H9 (cell line): ENCODE data around the gene ZBTB20. TPM values are rescaled to one million over a fixed set of nuclear protein-coding genes. Genes with fewer than 3 reads are reported as not detected.

Experiments
- DNase-seq: peaks from one replicate; pipeline ENCODE4 v3.0.0-alpha.2; 2017
- H2AFZ ChIP-seq: one replicate; pipeline ENCODE4 v1.6.1; 2013; ENCODE audit warnings: mild to moderate bottlenecking, low read length, control low read depth, moderate library complexity
- H2AK5ac ChIP-seq: 2 replicates; pipeline ENCODE4 v1.6.1; 2013; ENCODE audit warnings: low read length, control low read depth, mixed read lengths; ENCODE audit not compliant: insufficient read length
- H2BK120ac ChIP-seq: one replicate; pipeline ENCODE4 v1.6.1; 2013; ENCODE audit warnings: low read depth, mild to moderate bottlenecking, low read length, control low read depth, inconsistent platforms; ENCODE audit not compliant: poor library complexity, severe bottlenecking
- H2BK12ac ChIP-seq: 2 replicates; pipeline ENCODE4 v1.6.1; 2013; ENCODE audit warnings: low read length, control low read depth, mixed read lengths, low read depth; ENCODE audit not compliant: insufficient read length
- H2BK15ac ChIP-seq: 2 replicates; pipeline ENCODE4 v1.6.1; 2013; ENCODE audit warnings: low read depth, low read length, control low read depth
- H2BK20ac ChIP-seq: one replicate; pipeline ENCODE4 v1.6.1; 2013; ENCODE audit warnings: low read depth, mild to moderate bottlenecking, low read length, control low read depth, inconsistent platforms; ENCODE audit not compliant: poor library complexity, severe bottlenecking
- H2BK5ac ChIP-seq: 2 replicates; pipeline ENCODE4 v1.6.1; 2013; ENCODE audit warnings: low read length, control low read depth, mixed read lengths; ENCODE audit not compliant: insufficient read length
- H3K14ac ChIP-seq: 2 replicates; pipeline ENCODE4 v1.6.1; 2013; ENCODE audit warnings: low read length, control low read depth; ENCODE audit not compliant: insufficient read depth
- H3K18ac ChIP-seq: 2 replicates; pipeline ENCODE4 v1.6.1; 2013; ENCODE audit warnings: low read depth, mild to moderate bottlenecking, mixed read lengths, low read length, control low read depth; ENCODE audit not compliant: insufficient read length
- H3K23ac ChIP-seq: 2 replicates; pipeline ENCODE4 v1.6.1; 2013; ENCODE audit warnings: low read length, control low read depth, mixed read lengths, low read depth; ENCODE audit not compliant: insufficient read length
- H3K23me2 ChIP-seq: 2 replicates; pipeline ENCODE4 v1.6.1; 2013; ENCODE audit warnings: low read depth, mild to moderate bottlenecking, mixed read lengths, low read length, control low read depth; ENCODE audit not compliant: insufficient read length, poor library complexity, severe bottlenecking
- H3K27ac ChIP-seq: 2 replicates; pipeline ENCODE4 v1.5.1; 2013; ENCODE audit warnings: low read length, control low read depth, mixed read lengths, low read depth; ENCODE audit not compliant: insufficient read length
- H3K27me3 ChIP-seq: 2 replicates; pipeline ENCODE4 v1.6.1; 2013; ENCODE audit warnings: low read length, control low read depth, inconsistent platforms; ENCODE audit not compliant: insufficient read depth
- H3K4ac ChIP-seq: 2 replicates; pipeline ENCODE4 v1.6.1; 2013; ENCODE audit warnings: low read depth, mild to moderate bottlenecking, control low read depth, inconsistent platforms, low read length, moderate library complexity
- H3K4me1 ChIP-seq: 2 replicates; pipeline ENCODE4 v1.6.1; 2013; ENCODE audit warnings: low read length, control low read depth, inconsistent platforms; ENCODE audit not compliant: insufficient read depth
- H3K4me2 ChIP-seq: 2 replicates; pipeline ENCODE4 v1.6.1; 2013; ENCODE audit warnings: low read length, control low read depth, mixed read lengths; ENCODE audit not compliant: insufficient read length, insufficient read depth
- H3K56ac ChIP-seq: 2 replicates; pipeline ENCODE4 v1.6.1; 2013; ENCODE audit warnings: low read depth, mild to moderate bottlenecking, mixed read lengths, low read length, control low read depth; ENCODE audit not compliant: insufficient read length
- H3K79me1 ChIP-seq: 2 replicates; pipeline ENCODE4 v1.6.1; 2013; ENCODE audit warnings: low read depth, mild to moderate bottlenecking, moderate library complexity, low read length, control low read depth, inconsistent platforms; ENCODE audit not compliant: insufficient read depth, poor library complexity, severe bottlenecking
- H3K79me2 ChIP-seq: 2 replicates; pipeline ENCODE4 v1.6.1; 2013; ENCODE audit warnings: low read length, control low read depth, inconsistent platforms; ENCODE audit not compliant: insufficient read depth
- H3K9ac ChIP-seq: 2 replicates; pipeline ENCODE4 v1.6.1; 2013; ENCODE audit warnings: low read length, control low read depth, mixed read lengths; ENCODE audit not compliant: insufficient read length; ENCODE audit errors: extremely low read depth
- H3K9me3 ChIP-seq: one replicate; pipeline ENCODE4 v1.6.1; 2013; ENCODE audit warnings: low read depth, low read length, inconsistent platforms; ENCODE audit not compliant: control insufficient read depth
- H3T11ph ChIP-seq: one replicate; pipeline ENCODE4 v1.6.1; 2013; ENCODE audit warnings: mild to moderate bottlenecking, low read length, control low read depth, inconsistent platforms
- H4K20me1 ChIP-seq: one replicate; pipeline ENCODE4 v1.6.1; 2013; ENCODE audit not compliant: control insufficient read depth, insufficient read length, insufficient read depth
- H4K5ac ChIP-seq: 2 replicates; pipeline ENCODE4 v1.6.1; 2013; ENCODE audit warnings: low read depth, mild to moderate bottlenecking, mixed read lengths, low read length, control low read depth; ENCODE audit not compliant: insufficient read length
- H4K8ac ChIP-seq: replicated peaks from 2 replicates; pipeline ENCODE4 v1.6.1; 2013; ENCODE audit warnings: low read length, control low read depth, mixed read lengths, low read depth; ENCODE audit not compliant: insufficient read length
- H4K91ac ChIP-seq: 2 replicates; pipeline ENCODE4 v1.6.1; 2013; ENCODE audit warnings: low read depth, mild to moderate bottlenecking, moderate library complexity, mixed read lengths, low read length, control low read depth; ENCODE audit not compliant: insufficient read length
- H3K27ac Mint-ChIP-seq, 3 experiments: 2 replicates in 2 of 3; 3 replicates in 1 of 3; pipeline ENCODE4 v1.8.0; 2020 to 2021; ENCODE audit warnings: mixed read lengths in 3 of 3, mild to moderate bottlenecking in 1 of 3, moderate library complexity in 1 of 3
- H3K27me3 Mint-ChIP-seq: 2 replicates; pipeline ENCODE4 v1.8.0; 2021; ENCODE audit warnings: low read depth, mild to moderate bottlenecking, moderate library complexity, mixed read lengths
- H3K36me3 Mint-ChIP-seq, 3 experiments: 2 replicates in 2 of 3; 3 replicates in 1 of 3; pipeline ENCODE4 v1.8.0; 2020 to 2021; ENCODE audit warnings: low read depth in 3 of 3, mixed read lengths in 3 of 3; ENCODE audit not compliant: insufficient read depth in 1 of 3
- H3K4me1 Mint-ChIP-seq, 2 experiments: 2 replicates each; pipeline ENCODE4 v1.8.0; 2020; ENCODE audit warnings: mixed read lengths in 2 of 2
- H3K4me3 Mint-ChIP-seq, 2 experiments: 2 replicates in 1 of 2; 3 replicates in 1 of 2; pipeline ENCODE4 v1.8.0; 2020 to 2021; ENCODE audit warnings: mild to moderate bottlenecking in 2 of 2, mixed read lengths in 2 of 2, moderate library complexity in 1 of 2
- H3K9me3 Mint-ChIP-seq, 2 experiments: 2 replicates in 1 of 2; 3 replicates in 1 of 2; pipeline ENCODE4 v1.8.0; 2020; ENCODE audit warnings: mild to moderate bottlenecking in 2 of 2, mixed read lengths in 2 of 2, moderate library complexity in 1 of 2
- WGBS: extraction: QIAGEN DNeasy Blood & Tissue Kit; methylation state at CpG from one replicate; pipeline ENCODE4 v1.1.7; 2013; ENCODE audit warnings: missing lambda C conversion rate, low lambda C conversion rate, mixed read lengths; ENCODE audit not compliant: insufficient read length; ENCODE audit errors: extremely low coverage; 5-methylcytosine and 5-hydroxymethylcytosine counted together
- total RNA-seq: library from RNA; stranded (reverse); gene quantifications from 2 replicates; pipeline ENCODE4 v1.2.1, GENCODE V29; 2021
- TF ChIP-seq, protein P1 (sequence below): fragments of 200-600 bp; sonication (generic); conservative IDR thresholded peaks from 3 replicates; pipeline ENCODE4 v1.8.0; 2021; ENCODE audit warnings: antibody characterized with exemption, mild to moderate bottlenecking

ZBTB20 gene
- total RNA-seq, 1 experiment from 2014 or later, result 0.70 TPM

DNA sequence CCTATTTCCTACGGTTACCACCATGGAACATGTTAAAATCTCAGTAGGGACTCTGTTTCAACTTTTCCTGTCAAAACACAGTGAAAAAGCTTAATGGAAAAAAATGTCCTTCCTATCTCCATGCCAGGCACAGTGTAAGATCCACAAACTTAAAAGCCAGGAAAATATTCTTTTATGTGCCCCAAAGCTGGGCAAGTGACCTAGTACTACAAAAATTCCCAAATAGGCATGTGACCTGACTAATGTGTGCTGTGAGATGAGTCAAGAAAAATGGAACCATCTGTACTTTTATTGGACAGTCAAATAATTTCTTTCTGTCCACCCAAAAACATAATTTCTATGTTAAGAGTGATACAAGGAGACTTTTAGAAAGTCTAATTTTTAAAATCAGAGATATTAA, 406.0 kb downstream of the ZBTB20 start:
- no peak overlapping the region for H3K4me3 Mint-ChIP-seq

More for the DNA sequence above, 406.0 kb downstream of the ZBTB20 start:
- no peak overlapping the region for H2BK15ac ChIP-seq
- H3K23me2 ChIP-seq, result no peaks in the 10 kb centered on the region
- no peak overlapping the region for H4K91ac ChIP-seq
- H3K14ac ChIP-seq, result no peak overlapping the region
- TF ChIP-seq, protein P1, sequence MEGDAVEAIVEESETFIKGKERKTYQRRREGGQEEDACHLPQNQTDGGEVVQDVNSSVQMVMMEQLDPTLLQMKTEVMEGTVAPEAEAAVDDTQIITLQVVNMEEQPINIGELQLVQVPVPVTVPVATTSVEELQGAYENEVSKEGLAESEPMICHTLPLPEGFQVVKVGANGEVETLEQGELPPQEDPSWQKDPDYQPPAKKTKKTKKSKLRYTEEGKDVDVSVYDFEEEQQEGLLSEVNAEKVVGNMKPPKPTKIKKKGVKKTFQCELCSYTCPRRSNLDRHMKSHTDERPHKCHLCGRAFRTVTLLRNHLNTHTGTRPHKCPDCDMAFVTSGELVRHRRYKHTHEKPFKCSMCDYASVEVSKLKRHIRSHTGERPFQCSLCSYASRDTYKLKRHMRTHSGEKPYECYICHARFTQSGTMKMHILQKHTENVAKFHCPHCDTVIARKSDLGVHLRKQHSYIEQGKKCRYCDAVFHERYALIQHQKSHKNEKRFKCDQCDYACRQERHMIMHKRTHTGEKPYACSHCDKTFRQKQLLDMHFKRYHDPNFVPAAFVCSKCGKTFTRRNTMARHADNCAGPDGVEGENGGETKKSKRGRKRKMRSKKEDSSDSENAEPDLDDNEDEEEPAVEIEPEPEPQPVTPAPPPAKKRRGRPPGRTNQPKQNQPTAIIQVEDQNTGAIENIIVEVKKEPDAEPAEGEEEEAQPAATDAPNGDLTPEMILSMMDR, result no peak
- no peak overlapping the region for H3T11ph ChIP-seq
- Mint-ChIP-seq H3K36me3 (no peaks in the 10 kb centered on the region), H3K27ac (no peak overlapping the region), H3K9me3 (no peaks in the 10 kb centered on the region), H3K4me1 (no peaks in the 10 kb centered on the region), H3K27me3 (no peaks in the 10 kb centered on the region)
- H3K4me1 ChIP-seq, result no peaks in the 10 kb centered on the region
- H3K23ac ChIP-seq, result no peak overlapping the region
- H2BK5ac ChIP-seq, result no peak overlapping the region
- no peak overlapping the region for H3K4me2 ChIP-seq
- H4K5ac ChIP-seq, result no peak overlapping the region
- H3K4ac ChIP-seq, result no peak overlapping the region
- H2BK12ac ChIP-seq, result no peak overlapping the region
- H3K27ac ChIP-seq, result no peak overlapping the region
- no peaks in the 10 kb centered on the region for H4K20me1 ChIP-seq
- no peak overlapping the region for H4K8ac ChIP-seq
- no peak overlapping the region for H2AK5ac ChIP-seq
- H2AFZ ChIP-seq, result no peak overlapping the region
- no peak for DNase-seq
- no peak overlapping the region for H2BK20ac ChIP-seq
- H3K79me2 ChIP-seq, result no peaks in the 10 kb centered on the region
- no peak overlapping the region for H2BK120ac ChIP-seq
- no peak overlapping the region for H3K9ac ChIP-seq
- no peaks in the 10 kb centered on the region for H3K27me3 ChIP-seq
- no CpG with 5 or more reads among the region's 1 CpG for WGBS
- H3K56ac ChIP-seq, result no peak overlapping the region
- no peak overlapping the region for H3K18ac ChIP-seq
- no peaks in the 10 kb centered on the region for H3K9me3 ChIP-seq
- H3K79me1 ChIP-seq, result no peaks in the 10 kb centered on the region
